ENCODE results near the gene ZNF79. TPM values are rescaled to one million over a fixed set of nuclear protein-coding genes. Genes with fewer than 3 reads are reported as not detected.

Gene ZNF79
- total RNA-seq, 1 experiment from 2014 or later, result 9.3 TPM

GRCh38 chr9:127447416-127448111 lies 23.4 kb downstream of the ZNF79 start:
- H3K27me3 Mint-ChIP-seq (ENCODE audit: insufficient read depth, unreplicated experiment), result no peaks in the 10 kb centered on the region
- BruUV-seq (replicated peaks), result no TSS peak
- ChIA-PET POLR2A (interaction anchor here (1.0 to 2.7 kb wide), 6 partner anchors 12 to 233 kb away, joined by 3 to 17 read pairs (median 4); partner anchors contain the start of genes SLC2A8 and ZNF79), CTCF (no interaction called here)
- peaks cover 86% of the 10 kb centered on the region for H3K36me3 Mint-ChIP-seq (ENCODE audit: insufficient read depth, unreplicated experiment)
- peak overlapping the region; percentile 93 for H3K4me3 Mint-ChIP-seq (ENCODE audit: unreplicated experiment)
- intact Hi-C loops (cut with micrococcal nuclease), result loop anchor here (5.0 to 10.0 kb wide), 2 partner anchors 85 to 233 kb away; no protein-coding TSS in a partner anchor
- peak overlapping the region; percentile 97 for H3K27ac Mint-ChIP-seq (ENCODE audit: low read depth, unreplicated experiment)
- peaks cover 51% of the 10 kb centered on the region for H3K4me1 Mint-ChIP-seq (ENCODE audit: insufficient read depth, unreplicated experiment)
- TF ChIP-seq CTCF (IDR thresholded peaks at IDR 0.05; ENCODE audit: unreplicated experiment), result no peak
- no peaks in the 10 kb centered on the region for H3K9me3 Mint-ChIP-seq (ENCODE audit: unreplicated experiment)
- DNase-seq (ENCODE audit: unreplicated experiment), result no peak

- no TSS peak for BruUV-seq (replicated peaks)
- intact Hi-C loops (cut with micrococcal nuclease), result loop anchor here (5.0 to 10.0 kb wide), 2 partner anchors 86 to 233 kb away; no protein-coding TSS in a partner anchor
- peak overlapping the region; percentile 93 for H3K4me3 Mint-ChIP-seq (ENCODE audit: unreplicated experiment)
- peaks cover 55% of the 10 kb centered on the region for H3K4me1 Mint-ChIP-seq (ENCODE audit: insufficient read depth, unreplicated experiment)
- H3K36me3 Mint-ChIP-seq (ENCODE audit: insufficient read depth, unreplicated experiment), result peaks cover 86% of the 10 kb centered on the region
- no peaks in the 10 kb centered on the region for H3K9me3 Mint-ChIP-seq (ENCODE audit: unreplicated experiment)
- ChIA-PET CTCF (no interaction called here), POLR2A (interaction anchor here (0.7 to 2.7 kb wide), 7 partner anchors 13 to 828 kb away, joined by 3 to 17 read pairs (median 3); partner anchors contain the start of genes GOLGA2, SLC2A8, SWI5 and ZNF79)
- no peaks in the 10 kb centered on the region for H3K27me3 Mint-ChIP-seq (ENCODE audit: insufficient read depth, unreplicated experiment)
- peak overlapping the region; percentile 97 for H3K27ac Mint-ChIP-seq (ENCODE audit: low read depth, unreplicated experiment)
- TF ChIP-seq CTCF (IDR thresholded peaks at IDR 0.05; ENCODE audit: unreplicated experiment), result no peak
- peak; percentile 25 for DNase-seq (ENCODE audit: unreplicated experiment)
These were observed 24.1 kb downstream of the ZNF79 start for GRCh38 chr9:127448112-127448805.

GRCh38 chr9:127449332-127449966 lies 25.3 kb downstream of the ZNF79 start:
- peaks cover 47% of the 10 kb centered on the region for H3K4me1 Mint-ChIP-seq (ENCODE audit: insufficient read depth, unreplicated experiment)
- BruUV-seq (replicated peaks), result no TSS peak
- peak; percentile 18 for DNase-seq (ENCODE audit: unreplicated experiment)
- ChIA-PET CTCF (interaction anchor here (0.7 kb wide), 1 partner anchor 236 kb away, joined by 4 read pairs; no protein-coding TSS in a partner anchor), POLR2A (interaction anchor here (0.5 to 3.6 kb wide), 22 partner anchors 9 to 401 kb away, joined by 3 to 91 read pairs (median 6); partner anchors contain the start of genes CDK9, SLC2A8, STXBP1 and ZNF79)
- peak overlapping the region; percentile 93 for H3K4me3 Mint-ChIP-seq (ENCODE audit: unreplicated experiment)
- peak overlapping the region; percentile 97 for H3K27ac Mint-ChIP-seq (ENCODE audit: low read depth, unreplicated experiment)
- no peaks in the 10 kb centered on the region for H3K27me3 Mint-ChIP-seq (ENCODE audit: insufficient read depth, unreplicated experiment)
- peaks cover 86% of the 10 kb centered on the region for H3K36me3 Mint-ChIP-seq (ENCODE audit: insufficient read depth, unreplicated experiment)
- TF ChIP-seq CTCF (IDR thresholded peaks at IDR 0.05; ENCODE audit: unreplicated experiment), result no peak
- intact Hi-C loops (cut with micrococcal nuclease), result loop anchor here (5.0 to 10.0 kb wide), 2 partner anchors 87 to 235 kb away; no protein-coding TSS in a partner anchor
- no peaks in the 10 kb centered on the region for H3K9me3 Mint-ChIP-seq (ENCODE audit: unreplicated experiment)

Measured in MCF 10A (cell line).